8988T (cell line): Measurements from ENCODE around the gene PMM2.

Source experiments
- DNase-seq: peaks from one replicate; pipeline ENCODE4 v3.0.0; 2011

PMM2 gene

DNA sequence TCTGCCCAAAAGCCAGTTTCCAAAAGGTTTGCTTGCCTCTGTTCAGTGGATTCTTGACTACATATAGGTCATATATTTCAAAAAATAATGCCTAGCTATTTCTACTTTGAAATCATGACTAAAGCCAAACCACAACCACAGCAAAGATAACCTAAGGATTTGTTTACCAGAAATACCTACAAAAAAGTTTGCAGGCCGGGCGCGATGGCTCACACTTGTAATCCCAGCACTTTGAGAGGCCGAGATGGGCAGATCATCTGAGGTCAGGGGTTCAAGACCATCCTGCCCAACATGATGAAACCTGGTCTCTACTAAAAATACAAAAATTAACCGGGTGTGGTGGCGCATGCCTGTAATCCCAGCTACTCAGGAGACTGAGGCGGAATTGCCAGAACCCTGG lies 56.0 kb downstream of the PMM2 start:
- no peak for DNase-seq

DNA sequence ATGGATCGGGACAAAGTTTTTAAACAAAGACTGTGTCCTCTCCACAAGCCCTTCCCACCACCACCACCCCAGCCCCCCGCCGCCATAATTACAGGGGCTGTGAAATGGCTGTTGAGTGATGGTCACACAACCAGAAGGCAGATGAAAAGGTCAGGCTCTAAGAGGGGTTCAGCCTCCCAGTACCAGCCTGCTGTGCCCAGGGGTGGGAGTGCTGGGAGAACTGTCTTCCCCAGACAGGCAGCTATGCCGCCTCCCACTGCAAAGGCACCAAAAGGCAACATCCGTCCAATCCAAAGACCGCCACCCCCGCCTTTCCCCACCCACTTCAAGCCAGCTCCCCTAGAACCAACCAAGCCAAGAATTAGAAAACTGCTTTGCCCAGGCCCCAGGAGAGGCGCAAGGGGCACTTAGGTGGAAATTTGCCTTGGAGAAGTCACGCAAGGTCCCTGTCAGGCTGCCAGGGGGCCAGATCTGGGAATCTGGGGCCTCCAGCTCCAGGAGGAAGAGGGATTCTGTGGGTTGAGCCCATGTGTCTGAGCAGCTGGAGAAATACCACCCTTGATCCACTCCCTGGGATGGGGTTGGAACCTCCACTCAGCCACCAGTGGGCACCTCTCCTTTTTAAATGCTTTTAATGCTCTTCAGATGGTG lies 56.8 kb downstream of the PMM2 start:
- no peak for DNase-seq

DNA sequence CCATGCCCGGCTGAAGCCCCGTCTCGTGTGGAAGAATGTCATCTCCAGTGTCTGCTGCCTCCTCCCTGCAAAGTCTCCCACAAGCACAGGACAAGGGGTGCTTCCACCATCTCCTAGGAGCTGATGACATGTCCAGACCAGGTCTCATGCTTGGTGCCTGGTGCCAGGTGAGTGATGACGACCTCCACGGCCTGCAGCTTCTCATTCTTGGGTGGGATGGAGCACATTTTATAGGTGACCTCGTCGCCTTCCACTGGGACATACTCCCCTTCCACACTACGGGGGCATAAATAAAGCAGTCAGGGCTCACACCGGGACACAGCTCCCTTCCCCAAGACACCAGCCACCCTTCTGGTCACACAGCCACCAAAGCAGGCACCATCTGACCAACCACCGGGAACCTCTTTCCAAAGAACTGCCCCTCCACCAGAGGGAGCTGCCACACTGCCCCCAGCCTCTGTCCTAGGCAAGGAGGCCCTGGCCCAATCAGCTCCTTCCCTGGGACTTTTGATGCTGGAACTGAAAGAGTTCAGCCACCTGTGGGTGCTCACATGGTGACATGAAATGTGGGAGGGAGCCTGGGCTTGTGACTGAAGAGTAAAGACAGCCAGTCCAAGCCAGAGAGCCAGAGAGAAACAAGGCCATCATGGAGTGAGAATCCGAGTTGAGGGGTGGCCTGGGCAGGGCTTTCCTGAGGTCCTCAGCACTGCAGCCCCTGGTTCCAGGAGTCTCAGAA lies 57.6 kb downstream of the PMM2 start:
- DNase-seq = no peak

DNA sequence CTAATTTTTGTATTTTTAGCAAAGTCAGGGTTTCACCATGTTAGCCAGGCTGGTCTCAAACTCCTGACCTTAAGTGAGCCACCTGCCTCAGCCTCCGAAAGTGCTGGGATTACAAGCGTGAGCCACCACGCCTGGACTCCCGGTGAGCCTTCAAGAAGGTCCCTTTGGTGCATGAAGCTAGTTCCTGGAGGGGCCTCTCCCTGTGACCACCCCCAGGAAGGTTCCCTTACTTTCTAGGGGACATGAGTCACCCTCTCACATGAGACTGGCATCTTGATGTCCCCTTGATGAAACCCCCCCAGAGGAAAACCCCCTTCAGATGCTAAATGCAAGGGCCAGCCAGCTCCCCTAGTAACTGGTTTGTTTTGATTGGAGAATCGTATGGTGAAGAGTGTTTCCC lies 58.3 kb downstream of the PMM2 start:
- no peak for DNase-seq

DNA sequence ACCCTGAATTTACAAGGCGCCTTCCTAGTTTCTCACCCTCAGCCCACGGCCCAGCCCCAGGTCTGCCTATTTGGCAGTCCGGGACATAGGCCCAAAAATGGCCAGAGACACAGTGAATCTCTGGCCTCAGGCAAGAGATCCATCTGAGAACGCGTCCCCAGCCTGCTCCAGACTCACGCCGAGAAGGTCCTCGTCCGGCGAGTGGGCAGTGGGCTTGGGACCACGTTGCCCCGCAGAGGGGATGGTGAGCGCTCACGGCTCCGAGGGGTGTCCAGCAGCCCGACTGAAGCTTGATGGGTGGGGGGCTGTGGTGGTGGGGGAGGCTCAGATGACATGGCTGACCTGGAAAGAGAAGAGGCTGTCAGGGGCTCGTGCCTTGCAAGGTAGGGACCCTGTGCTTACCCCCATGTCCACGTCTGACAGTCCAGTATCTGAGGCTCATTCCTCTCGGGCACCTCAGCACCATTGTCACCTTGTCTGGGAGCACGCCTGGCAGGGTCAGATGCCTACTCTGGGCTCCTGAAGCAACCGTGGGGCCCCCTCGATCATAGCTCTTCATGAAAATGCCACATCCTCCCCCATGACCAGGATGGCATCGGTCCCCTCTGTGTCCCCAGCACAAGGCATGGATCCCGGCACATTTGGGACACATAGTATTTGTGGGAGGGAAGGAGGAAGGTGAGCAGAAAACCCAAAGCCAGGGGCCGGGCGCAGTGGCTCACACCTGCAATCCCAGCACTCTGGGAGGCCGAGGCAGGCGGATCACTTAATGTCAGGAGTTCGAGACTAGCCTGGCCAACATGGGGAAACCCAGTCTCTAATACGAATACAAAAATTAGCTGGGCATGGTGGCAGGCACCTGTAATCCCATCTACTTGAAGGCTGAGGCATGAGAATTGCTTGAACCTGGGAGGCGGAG lies 61.6 kb downstream of the PMM2 start:
- no peak for DNase-seq

DNA sequence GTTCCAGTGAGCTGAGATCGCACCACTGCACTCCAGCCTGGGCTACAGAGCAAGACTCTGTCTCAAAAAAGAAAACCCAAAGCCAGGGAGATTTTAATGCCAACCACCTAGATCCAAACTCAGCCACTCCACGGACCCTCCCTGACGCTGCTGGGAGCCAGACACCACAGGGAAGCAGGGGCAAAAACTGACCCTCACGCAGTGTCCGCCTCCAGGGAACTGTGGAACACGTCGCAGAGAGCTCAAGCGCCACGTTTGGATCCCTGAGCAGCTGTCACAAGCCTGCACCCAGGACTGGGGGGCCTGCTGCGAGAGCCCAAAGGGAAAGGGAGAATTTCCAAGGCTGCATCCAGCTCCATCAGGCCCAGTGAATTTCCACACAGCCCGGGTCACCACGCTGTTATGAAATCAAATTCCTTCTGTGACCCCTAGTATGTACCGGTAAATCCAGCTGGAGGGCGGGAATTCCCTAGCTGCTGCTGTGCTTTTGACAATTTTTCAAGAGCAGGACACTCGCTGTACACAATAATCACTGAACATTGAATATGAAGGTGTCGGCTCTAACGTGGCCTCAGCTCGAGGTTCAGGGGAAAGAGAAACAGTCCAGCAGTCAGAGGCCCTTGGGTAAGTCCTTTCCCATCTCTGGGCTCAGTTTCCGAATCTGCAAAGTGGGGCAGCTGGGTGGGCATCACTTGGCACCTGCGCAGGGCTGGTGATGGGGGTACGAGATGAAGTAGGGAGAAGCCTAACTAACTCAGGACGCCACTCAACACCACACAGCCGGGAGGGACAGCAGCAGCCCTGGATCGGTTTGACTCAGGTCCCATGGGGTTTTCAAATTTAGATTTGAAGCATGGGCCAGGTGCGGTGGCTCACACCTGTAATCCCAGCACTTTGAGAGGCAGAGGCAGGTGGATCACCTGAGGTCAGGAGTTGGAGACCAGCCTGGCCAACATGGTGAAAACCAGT lies 62.6 kb downstream of the PMM2 start:
- no peak for DNase-seq

DNA sequence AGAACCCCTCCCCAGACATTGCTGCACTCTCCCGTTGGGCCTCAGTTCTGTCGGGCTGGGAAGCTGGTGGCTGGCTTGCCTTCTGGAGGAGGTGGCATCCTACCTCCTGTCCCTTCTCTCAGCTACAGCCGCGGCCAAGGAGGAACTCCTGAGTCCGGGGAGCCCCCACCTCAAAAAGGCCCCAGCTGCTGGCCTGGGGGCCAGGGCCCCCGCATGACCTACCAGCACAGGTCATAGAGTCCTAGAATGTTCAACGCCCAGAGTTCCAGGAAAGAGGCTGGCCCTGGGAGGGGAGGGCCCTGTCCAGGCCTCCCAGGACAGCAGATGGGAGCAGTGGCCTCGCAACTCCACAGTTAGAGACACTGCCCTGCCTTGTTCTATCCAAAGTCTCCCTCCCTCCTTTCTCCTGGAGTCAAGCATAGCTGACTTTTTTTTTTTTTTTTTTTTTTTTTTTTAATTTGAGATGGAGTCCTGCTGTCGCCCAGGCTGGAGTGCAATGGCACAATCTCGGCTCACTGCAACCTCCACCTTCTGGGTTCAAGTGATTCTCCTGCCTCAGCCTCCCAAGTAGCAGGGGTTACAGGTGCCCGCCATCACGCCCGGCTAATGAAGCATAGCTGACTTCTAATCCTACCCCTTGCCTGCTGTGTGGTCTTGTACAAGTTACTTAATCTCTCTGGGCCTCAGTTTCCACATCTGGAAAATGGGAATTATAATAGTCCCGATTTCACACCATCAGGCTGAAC lies 64.1 kb downstream of the PMM2 start:
- no peak for DNase-seq

DNA sequence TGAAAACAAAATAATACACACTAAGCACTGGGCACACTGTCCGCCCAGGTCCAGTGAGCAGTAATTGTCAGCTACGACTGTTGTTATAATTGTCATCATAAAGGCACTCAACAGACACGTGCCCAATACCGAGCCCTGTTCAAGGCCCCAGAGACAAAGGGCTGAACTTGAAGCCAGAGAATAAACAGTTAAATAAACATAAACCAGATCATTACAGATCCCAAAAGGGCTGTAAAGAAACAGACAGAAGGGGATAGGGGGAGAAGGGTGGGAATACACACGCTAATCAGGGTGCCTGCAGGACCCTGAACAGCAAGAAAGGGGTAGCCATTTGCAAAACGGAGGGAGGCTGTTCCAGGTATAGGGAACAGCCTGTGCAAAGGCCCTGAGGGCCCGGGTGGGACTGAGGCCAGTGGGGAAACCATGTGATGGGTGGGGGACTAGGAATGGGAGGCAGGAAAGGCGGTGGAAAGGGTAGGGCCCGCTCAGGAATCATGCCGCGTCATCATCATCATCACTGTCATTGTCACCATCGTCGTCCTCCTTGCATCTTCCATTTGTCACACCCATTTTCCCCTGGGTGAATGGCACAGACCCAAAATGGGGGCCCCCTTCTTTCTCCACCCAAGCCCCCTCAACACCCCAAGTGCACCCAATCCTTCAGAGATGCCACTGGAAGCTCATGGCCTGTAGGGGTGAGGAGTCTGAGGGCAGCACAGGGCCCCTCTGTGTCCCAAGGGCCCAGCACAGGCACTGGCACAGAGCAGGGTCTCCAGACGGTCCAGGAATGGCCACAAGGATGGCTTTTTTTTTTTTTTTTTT lies 64.9 kb downstream of the PMM2 start:
- DNase-seq = no peak

DNA sequence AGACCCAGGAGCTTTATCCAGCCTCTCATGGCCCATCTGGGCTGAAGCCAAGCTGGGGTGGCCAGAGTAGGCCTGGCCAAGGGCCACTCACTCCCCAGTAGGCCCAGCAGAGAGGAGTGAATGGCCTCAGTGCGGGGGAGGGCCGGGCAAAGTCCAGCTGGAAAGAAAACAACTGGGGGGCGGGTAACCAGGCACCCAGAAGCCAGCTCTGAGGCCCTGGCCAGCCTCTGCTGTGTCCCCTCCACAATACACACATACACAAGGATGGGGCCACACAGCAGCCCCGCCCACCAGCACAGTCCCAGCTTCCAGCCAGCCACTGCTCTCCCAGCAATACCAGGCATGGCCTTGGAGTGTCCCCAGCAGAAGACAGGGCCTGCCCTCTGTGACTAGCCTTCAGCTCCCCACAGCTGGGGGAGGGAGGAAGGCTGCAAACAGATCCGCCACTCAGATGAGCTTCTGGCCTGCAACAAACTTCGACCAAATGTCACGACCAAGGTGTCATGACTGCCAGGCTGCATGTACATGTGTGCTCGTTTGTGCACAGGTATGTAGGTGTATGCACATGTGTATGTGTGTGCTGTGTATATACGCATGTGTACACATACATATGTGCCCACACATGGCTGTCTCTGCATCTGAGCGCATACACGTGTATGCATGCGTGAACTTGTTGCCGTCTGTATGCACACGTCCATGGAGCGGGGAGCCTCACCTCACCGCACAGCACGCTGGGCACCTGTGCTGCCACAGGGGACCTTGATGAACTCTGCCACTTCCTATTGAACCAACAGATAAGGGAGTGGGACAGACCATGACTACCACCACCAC lies 66.2 kb downstream of the PMM2 start:
- DNase-seq = no peak

DNA sequence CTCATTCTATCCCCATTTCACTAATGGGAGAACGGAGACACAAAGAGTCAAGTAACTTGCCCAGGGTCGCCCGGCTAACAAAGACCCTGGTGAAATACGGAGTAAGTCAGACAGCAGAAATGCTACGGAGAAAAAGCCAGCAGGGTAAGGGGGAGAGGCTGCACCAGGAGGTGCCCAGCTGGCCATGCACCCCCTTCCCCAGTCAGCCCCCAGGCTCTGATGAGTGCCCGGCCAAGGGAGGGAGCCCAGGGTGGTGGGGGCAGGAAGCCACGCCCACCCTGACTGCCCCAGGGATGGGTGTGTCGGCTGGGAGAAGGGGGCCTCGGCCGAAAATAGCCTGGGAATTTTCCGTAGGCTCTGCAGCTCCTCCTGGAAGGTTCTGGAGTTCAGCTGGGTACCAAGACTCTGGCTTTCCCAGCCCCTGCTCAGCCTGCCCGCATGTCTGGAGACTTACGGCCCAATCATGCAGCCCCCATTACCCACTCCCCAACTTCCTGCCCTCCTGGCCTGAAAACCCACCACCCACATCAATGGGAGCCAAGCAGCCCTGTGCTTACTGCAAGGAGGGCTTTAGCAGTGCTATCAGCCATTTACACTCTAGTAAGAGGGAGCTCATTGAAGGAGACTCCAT lies 67.0 kb downstream of the PMM2 start:
- no peak for DNase-seq

DNA sequence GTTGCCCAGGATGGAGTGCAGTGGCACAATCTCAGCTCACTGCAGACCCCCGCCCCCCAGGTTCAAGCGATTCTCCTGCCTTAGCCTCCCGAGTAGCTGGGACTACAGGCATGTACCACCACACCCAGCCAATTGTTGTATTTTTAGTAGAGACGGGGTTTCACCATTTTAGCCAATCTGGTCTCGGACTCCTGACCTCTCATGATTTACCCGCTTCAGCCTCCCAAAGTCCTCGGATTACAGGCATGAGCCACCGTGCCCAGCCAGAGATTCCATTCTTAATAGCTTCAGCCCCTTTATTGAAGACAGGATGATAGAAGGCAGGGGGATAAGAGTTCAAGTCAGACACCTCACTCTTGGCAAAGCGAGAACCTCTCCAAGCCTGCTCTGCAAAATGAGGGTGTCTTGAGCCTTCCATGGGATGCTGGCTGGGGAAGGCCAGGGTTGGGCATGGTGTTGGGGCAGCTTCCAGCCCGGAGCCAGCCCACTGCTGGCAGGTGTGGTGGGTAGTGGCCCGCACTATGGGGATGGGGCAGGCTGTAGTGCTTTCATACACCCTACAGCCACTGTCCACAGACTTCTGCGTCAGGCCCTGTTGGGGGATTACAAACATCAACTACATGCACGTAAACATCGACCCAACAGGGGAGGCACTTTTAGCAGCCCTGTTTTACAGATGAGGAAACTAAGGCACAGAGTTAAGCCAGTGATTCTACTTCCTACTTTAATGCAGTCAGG lies 67.7 kb downstream of the PMM2 start:
- no peak for DNase-seq

DNA sequence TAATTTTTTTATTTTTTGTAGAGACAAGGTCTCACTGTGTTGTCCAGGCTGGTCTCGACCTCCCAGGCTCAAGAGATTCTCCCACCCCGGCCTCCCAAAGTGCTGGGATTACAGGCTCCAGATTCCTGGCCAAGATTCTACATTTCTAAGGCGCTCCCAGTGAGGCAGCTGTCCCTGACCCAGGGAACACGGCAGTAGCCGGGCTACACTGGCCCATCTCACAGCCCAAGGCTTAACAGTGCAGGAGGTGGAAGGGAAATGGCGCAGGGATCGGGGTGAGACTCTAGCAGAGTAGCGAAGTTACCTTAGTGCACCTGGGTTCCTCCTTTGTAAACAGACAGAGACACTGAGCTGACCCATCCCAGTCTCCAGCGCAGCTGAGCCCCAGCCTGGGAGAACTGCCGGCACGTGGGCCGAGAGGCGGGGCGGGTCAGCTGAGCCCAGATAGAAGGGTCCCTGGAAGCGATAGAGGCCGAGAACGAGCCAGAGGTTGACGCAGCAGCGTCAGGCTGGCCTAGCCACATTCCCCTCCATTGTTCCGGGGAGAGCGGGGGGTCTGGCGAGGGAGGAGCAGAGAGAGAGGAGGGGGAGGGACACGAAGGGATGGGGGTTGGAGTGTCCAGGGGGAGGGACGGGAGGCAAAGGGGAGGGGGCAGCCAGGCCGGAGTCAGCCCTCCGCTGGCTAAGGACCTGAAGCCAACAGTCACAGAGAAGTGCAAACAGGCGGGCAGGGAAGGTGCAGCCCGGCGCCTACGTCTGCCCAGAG lies 68.7 kb downstream of the PMM2 start:
- no peak for DNase-seq

DNA sequence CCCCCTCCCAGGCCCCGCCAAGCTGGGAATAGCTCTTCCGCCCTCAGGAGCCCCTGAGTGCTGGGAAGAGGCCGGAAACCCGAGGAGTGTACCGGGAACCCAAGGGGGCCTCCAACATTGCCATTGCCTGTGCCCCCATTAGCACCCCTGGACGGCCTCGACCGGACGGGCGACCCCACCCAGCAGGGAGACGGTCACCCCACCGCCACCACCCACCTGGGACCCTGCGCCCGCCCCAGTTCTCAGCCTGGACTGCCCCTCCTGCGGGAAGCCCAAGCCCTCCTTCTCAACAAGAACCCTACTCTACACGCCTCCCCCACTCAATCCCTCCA lies 69.2 kb downstream of the PMM2 start:
- no peak for DNase-seq

DNA sequence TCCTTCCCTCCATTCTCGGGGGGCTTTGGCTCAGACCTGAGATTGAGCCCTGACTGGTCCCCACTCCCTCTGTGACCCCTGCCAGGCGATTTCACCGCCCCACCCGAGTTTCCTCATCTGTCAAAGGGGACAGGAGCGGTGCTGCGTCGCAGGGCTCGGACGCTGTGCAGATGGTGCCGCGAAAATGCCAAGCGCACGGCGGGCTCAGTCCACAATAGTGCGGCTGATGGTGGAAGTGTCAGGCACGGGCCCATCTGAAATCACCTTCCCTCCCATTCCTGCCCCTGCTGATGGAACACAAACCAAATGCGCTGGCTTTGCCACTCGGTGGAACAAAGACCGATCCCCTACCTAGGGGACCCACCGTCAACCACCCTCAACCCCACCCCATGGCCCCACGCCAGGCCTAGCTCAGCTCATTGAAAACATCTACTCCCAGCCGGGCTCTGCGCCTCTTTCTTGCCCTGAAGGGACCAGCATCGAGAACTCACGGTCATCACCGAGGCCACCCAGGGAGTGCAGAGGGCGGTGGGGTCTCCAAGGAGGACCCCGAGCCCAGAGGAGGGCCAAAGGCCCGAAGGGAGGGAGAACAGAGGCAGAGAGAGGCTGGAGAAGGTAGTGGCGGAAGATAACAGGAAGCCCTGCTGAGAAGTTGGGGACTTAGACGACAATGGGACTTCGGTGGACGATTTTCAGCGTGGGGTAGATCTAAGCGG lies 69.7 kb downstream of the PMM2 start:
- DNase-seq = no peak

DNA sequence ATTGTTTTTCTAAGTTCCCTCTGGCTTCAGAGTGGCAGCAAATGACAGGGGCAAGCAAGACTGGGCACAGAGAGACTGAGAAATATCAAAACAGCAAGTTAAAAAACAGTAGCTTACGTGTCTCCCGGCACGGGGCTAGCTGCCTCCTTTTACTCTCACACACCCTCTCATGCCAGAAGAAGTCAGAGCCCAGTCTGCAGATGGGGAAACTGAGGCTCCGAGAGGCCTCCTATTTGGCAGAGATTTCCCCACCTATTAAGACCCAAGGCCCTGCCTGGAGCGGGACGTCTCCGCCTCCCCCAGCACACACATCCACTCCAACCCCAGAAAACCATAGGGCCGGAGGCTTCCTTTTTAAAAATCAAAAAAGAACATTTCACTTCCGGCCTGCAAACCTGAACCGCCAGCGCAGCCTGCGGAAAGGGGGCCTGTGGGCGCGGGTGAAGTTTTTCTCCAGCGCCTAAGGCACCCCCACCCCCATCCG lies 70.3 kb downstream of the PMM2 start:
- no peak for DNase-seq

DNA sequence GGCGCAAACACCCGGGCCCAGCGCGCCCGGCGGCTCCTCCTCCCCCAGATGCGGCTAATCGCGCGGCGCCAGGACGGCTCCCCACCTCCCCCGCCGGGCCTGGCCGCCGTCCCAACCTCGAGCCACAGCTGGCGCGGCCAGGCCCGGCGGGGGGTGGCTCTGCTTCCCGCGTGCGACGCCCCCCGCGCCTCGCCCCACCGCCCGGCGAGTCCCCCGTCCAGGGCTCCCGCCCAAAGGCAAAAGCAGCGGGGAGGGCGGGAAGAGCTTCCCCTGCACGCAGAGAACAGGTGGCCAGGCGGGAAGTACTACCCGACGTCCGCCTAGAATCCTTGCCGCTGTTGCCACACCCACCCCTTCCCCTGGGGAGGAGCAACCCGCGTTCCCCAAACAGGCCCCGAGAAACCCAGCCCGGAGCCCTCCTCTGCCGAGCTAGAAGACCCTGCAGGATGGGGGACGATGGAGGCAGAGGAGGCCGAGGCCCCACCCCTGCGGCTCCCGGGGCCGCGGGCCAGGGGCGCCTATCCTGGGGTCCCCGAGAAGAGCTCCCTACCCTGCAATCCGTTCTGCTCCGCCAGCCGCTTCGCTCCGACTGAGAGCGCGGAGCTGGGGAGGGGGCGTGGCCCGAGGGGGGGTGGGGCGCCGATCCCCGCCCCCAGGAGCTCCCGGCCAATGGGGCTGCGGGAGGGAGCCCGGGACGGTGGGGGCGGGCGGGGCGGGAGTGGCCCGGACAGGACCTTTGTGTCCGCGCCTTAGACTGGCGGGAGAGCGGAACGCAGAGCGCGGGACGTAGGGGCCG lies 71.0 kb downstream of the PMM2 start, which contains the start of gene CARHSP1:
Gene CARHSP1, minus strand, starts transcription at position 591 of the 796 bp plus-strand sequence. CDS start 9,678 bp downstream, outside the sequence.
- peak; percentile 79 for DNase-seq
